Measurements from ENCODE around the gene TM9SF4.

The TM9SF4 gene

GRCh38 chr20:32215147-32215546 is 105.6 kb downstream of the TM9SF4 start:
- no peak overlapping the region for H3K9ac ChIP-seq (ENCODE audit: low read length)
- H3K27ac ChIP-seq (ENCODE audit: low read depth, low read length) = no peak overlapping the region
- H3K36me3 ChIP-seq (ENCODE audit: control insufficient read depth, insufficient read depth, low read length) = peaks cover 16% of the 10 kb centered on the region

DNA sequence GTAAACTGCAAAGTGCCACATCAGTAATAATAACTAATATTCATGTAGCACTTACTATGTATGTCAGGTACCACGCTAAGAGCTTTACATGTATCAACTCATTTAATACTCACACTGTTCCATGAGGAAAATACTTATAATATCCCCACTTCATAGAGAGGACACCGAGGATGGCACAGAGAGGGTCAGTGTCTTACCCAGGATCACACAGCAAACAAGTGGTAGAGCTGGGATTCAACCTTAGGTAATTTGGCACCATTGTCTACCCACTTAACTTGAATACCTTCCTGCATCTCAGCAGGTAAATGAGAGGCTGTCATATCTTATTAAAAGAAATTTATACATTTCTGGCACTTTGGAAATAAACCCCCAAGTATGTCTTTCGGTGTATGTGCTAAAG is 106.2 kb downstream of the TM9SF4 start:
- Histone ChIP-seq H3K9ac (ENCODE audit: low read length) (no peak overlapping the region), H3K27ac (ENCODE audit: low read depth, low read length) (no peak overlapping the region), H3K27me3 (ENCODE audit: control insufficient read depth, insufficient read depth, low read length) (no peaks in the 10 kb centered on the region), H3K36me3 (ENCODE audit: control insufficient read depth, insufficient read depth, low read length) (peaks cover 16% of the 10 kb centered on the region), H3K4me3 (ENCODE audit: low read length) (no peak overlapping the region), H3K4me1 (ENCODE audit: control insufficient read depth, insufficient read depth, low read length) (no peaks in the 10 kb centered on the region)

More at GRCh38 chr20:32215147-32215546, 105.6 kb downstream of the TM9SF4 start:
- Histone ChIP-seq H3K4me1 (ENCODE audit: control insufficient read depth, insufficient read depth, low read length) (no peaks in the 10 kb centered on the region), H3K4me3 (ENCODE audit: low read length) (no peak overlapping the region), H3K27me3 (ENCODE audit: control insufficient read depth, insufficient read depth, low read length) (no peaks in the 10 kb centered on the region)

GRCh38 chr20:32216179-32217142 is 106.9 kb downstream of the TM9SF4 start:
- H3K4me1 ChIP-seq (ENCODE audit: control insufficient read depth, insufficient read depth, low read length) = no peaks in the 10 kb centered on the region

More at GRCh38 chr20:32216179-32217142, 106.9 kb downstream of the TM9SF4 start:
- H3K27ac ChIP-seq (ENCODE audit: low read depth, low read length) = no peak overlapping the region
- H3K36me3 ChIP-seq (ENCODE audit: control insufficient read depth, insufficient read depth, low read length) = peaks cover 16% of the 10 kb centered on the region
- H3K9ac ChIP-seq (ENCODE audit: low read length) = no peak overlapping the region
- H3K27me3 ChIP-seq (ENCODE audit: control insufficient read depth, insufficient read depth, low read length) = no peaks in the 10 kb centered on the region
- H3K4me3 ChIP-seq (ENCODE audit: low read length) = no peak overlapping the region
